EH (cell line): Measurements from ENCODE around the gene CERS1.

Experiments used
- DNase-seq: peaks from one replicate; pipeline ENCODE4 v3.0.0-alpha.2; 2015; ENCODE audit warnings: low read depth

Gene CERS1

GRCh38 chr19:18898607-18899408, 2.9 kb upstream of the CERS1 start:
- no peak for DNase-seq

- no peak for DNase-seq
These were observed 2.2 kb upstream of the CERS1 start for GRCh38 chr19:18898081-18898606.

- DNase-seq = no peak
These were observed 1.4 kb upstream of the CERS1 start for GRCh38 chr19:18897094-18898029.

GRCh38 chr19:18896421-18896841, 473 bp upstream of the CERS1 start:
- DNase-seq = no peak

- DNase-seq = peak; percentile 60
These were observed 727 bp downstream of the CERS1 start for GRCh38 chr19:18895038-18895823.

GRCh38 chr19:18894254-18895037, 1.5 kb downstream of the CERS1 start:
- DNase-seq = peak; percentile 41

- no peak for DNase-seq
These were observed 2.2 kb downstream of the CERS1 start for GRCh38 chr19:18893587-18894253.

- no peak for DNase-seq
These were observed 5.8 kb downstream of the CERS1 start for GRCh38 chr19:18889949-18890745.

- no peak for DNase-seq
These were observed 9.0 kb downstream of the CERS1 start for GRCh38 chr19:18886972-18887371.

GRCh38 chr19:18883526-18884304, 12.2 kb downstream of the CERS1 start:
- DNase-seq = no peak

GRCh38 chr19:18881491-18881890, 14.5 kb downstream of the CERS1 start:
- DNase-seq = no peak

- peak; percentile 27 for DNase-seq
These were observed 16.2 kb downstream of the CERS1 start for GRCh38 chr19:18879579-18880373.

GRCh38 chr19:18878858-18879578, 16.9 kb downstream of the CERS1 start:
- no peak for DNase-seq

GRCh38 chr19:18878058-18878797, 17.7 kb downstream of the CERS1 start:
- no peak for DNase-seq

GRCh38 chr19:18876865-18877264, 19.1 kb downstream of the CERS1 start:
- DNase-seq = no peak

- DNase-seq = peak; percentile 54
These were observed 20.2 kb downstream of the CERS1 start for GRCh38 chr19:18875726-18876125.

GRCh38 chr19:18871543-18871942, 24.4 kb downstream of the CERS1 start:
- DNase-seq = no peak
